ENCODE results near the gene HECTD4. TPM values are rescaled to one million over a fixed set of nuclear protein-coding genes. Genes with fewer than 3 reads are reported as not detected.

The HECTD4 gene
- total RNA-seq, 1 experiment from 2014 or later: 30.0 TPM

DNA sequence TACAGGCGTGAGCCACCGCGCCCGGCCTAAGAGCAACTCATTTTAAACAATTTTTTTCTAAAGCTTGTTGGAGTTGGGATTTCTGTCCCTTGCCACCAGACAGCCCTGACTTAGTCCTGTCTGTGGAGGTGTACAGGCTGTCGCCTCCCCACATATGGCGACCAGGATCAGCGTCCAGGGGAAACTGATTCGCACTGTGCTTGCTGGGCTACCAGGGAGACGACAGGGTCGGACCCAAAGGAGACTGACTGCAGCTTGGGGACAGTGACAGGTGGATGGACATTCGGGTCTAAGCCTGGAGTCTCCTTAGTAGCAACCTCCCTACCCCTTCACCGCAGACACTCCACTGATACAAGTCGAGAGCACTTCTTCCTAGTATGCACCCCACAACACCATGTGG, 216.6 kb downstream of the HECTD4 start:
- Histone ChIP-seq H3K14ac (ENCODE audit: insufficient read depth, low read length) (no peak overlapping the region; the same call in 1 of the 2 replicates), H2BK120ac (ENCODE audit: low read depth, low read length, poor library complexity, severe bottlenecking) (no peak overlapping the region), H3K23me2 (ENCODE audit: insufficient read length, low read depth, low read length, poor library complexity, severe bottlenecking) (no peaks in the 10 kb centered on the region), H3K18ac (ENCODE audit: insufficient read length, low read depth, low read length) (no peak overlapping the region), H3K56ac (ENCODE audit: insufficient read length, low read depth, low read length) (no peak overlapping the region), H2BK15ac (ENCODE audit: low read depth, low read length) (no peak overlapping the region), H3K23ac (ENCODE audit: insufficient read length, low read depth, low read length) (no peak overlapping the region), H3K79me1 (ENCODE audit: insufficient read depth, low read depth, low read length, poor library complexity, severe bottlenecking) (no peaks in the 10 kb centered on the region), H3T11ph (ENCODE audit: low read length) (no peak overlapping the region), H3K9me3 (ENCODE audit: control insufficient read depth, low read depth, low read length) (no peaks in the 10 kb centered on the region), H4K5ac (ENCODE audit: insufficient read length, low read depth, low read length) (no peak overlapping the region), H4K20me1 (ENCODE audit: control insufficient read depth, insufficient read depth, insufficient read length) (peaks cover 4% of the 10 kb centered on the region), H2BK5ac (ENCODE audit: insufficient read length, low read length) (no peak overlapping the region), H4K91ac (ENCODE audit: insufficient read length, low read depth, low read length) (no peak overlapping the region), H3K27ac (ENCODE audit: insufficient read length, low read depth, low read length) (no peak overlapping the region), H4K8ac (replicated peaks; ENCODE audit: insufficient read length, low read depth, low read length) (no peak overlapping the region), H3K27me3 (ENCODE audit: insufficient read depth, low read length) (no peaks in the 10 kb centered on the region), H3K4me1 (ENCODE audit: insufficient read depth, low read length) (no peaks in the 10 kb centered on the region), H2AK5ac (ENCODE audit: insufficient read length, low read length) (no peak overlapping the region), H3K4me2 (ENCODE audit: insufficient read depth, insufficient read length, low read length) (no peak overlapping the region), H2BK12ac (ENCODE audit: insufficient read length, low read depth, low read length) (no peak overlapping the region), H3K9ac (ENCODE audit: extremely low read depth, insufficient read length, low read length) (no peak overlapping the region), H2BK20ac (ENCODE audit: low read depth, low read length, poor library complexity, severe bottlenecking) (no peak overlapping the region), H3K4ac (ENCODE audit: low read depth, low read length) (no peak overlapping the region), H2AFZ (ENCODE audit: low read length) (no peak overlapping the region), H3K79me2 (ENCODE audit: insufficient read depth, low read length) (no peaks in the 10 kb centered on the region)
- H3K36me3 Mint-ChIP-seq (ENCODE audit: insufficient read depth in 1 of 3, low read depth in 3 of 3): peaks cover 11 to 29% (median 29%) of the 10 kb centered on the region in 3 experiments
- 0 out of 4 replicates have a peak, but pooled peaks cover 0 to 2% of the 10 kb centered on the region in 2 experiments for H3K4me1 Mint-ChIP-seq
- no peak overlapping the region; a peak in 1 of 5 replicates for H3K4me3 Mint-ChIP-seq
- H3K27me3 Mint-ChIP-seq (ENCODE audit: low read depth): peaks cover 1% of the 10 kb centered on the region
- no peak overlapping the region; a peak in 1 of 7 replicates for H3K27ac Mint-ChIP-seq
- H3K9me3 Mint-ChIP-seq: no peaks in the 10 kb centered on the region
- WGBS (ENCODE audit: extremely low coverage, insufficient read length, low lambda C conversion rate): no CpG with 5 or more reads among the region's 13 CpGs
- DNase-seq: no peak
- TF ChIP-seq, protein P1, sequence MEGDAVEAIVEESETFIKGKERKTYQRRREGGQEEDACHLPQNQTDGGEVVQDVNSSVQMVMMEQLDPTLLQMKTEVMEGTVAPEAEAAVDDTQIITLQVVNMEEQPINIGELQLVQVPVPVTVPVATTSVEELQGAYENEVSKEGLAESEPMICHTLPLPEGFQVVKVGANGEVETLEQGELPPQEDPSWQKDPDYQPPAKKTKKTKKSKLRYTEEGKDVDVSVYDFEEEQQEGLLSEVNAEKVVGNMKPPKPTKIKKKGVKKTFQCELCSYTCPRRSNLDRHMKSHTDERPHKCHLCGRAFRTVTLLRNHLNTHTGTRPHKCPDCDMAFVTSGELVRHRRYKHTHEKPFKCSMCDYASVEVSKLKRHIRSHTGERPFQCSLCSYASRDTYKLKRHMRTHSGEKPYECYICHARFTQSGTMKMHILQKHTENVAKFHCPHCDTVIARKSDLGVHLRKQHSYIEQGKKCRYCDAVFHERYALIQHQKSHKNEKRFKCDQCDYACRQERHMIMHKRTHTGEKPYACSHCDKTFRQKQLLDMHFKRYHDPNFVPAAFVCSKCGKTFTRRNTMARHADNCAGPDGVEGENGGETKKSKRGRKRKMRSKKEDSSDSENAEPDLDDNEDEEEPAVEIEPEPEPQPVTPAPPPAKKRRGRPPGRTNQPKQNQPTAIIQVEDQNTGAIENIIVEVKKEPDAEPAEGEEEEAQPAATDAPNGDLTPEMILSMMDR (conservative IDR thresholded peaks at IDR 0.05): no peak

Measured in H9 (cell line).